WTC11 (cell line): ENCODE results near the gene CATSPERZ. TPM values are rescaled to one million over a fixed set of nuclear protein-coding genes. Genes with fewer than 3 reads are reported as not detected.

Experiments used
- ATAC-seq: fragments of 200-7000 bp; cut with Tn5 transposase; 2 replicates; pipeline ENCODE4 v1.10.0; 2021; ENCODE audit warnings: mild to moderate bottlenecking, moderate library complexity
- CTCF ChIA-PET: fragments of 300-600 bp; sonication (Branson Sonifier 250); formaldehyde crosslinking; loops from one replicate; lab custom pipeline; 2021; ENCODE audit warnings: antibody characterized with exemption; lab: Charles Lee
- POLR2A ChIA-PET: fragments of 350-600 bp; sonication (Branson Sonifier 250); formaldehyde crosslinking; loops from one replicate; lab custom pipeline; 2021; ENCODE audit warnings: antibody characterized with exemption; lab: Charles Lee
- DNase-seq: peaks from one replicate; pipeline ENCODE4 v3.0.0; 2021; ENCODE audit warnings: low spot score
- H3K27ac Mint-ChIP-seq: 2 replicates; pipeline ENCODE4 v1.8.0; 2021; ENCODE audit warnings: mixed read lengths
- H3K27me3 Mint-ChIP-seq: 2 replicates; pipeline ENCODE4 v1.8.0; 2021; ENCODE audit warnings: low read depth, mild to moderate bottlenecking, moderate library complexity, mixed read lengths
- H3K36me3 Mint-ChIP-seq: 2 replicates; pipeline ENCODE4 v1.8.0; 2021; ENCODE audit warnings: mixed read lengths
- H3K4me1 Mint-ChIP-seq: 2 replicates; pipeline ENCODE4 v1.8.0; 2022; ENCODE audit warnings: mixed read lengths
- H3K4me3 Mint-ChIP-seq: 2 replicates; pipeline ENCODE4 v1.8.0; 2021; ENCODE audit warnings: mild to moderate bottlenecking, moderate library complexity, mixed read lengths
- H3K9me3 Mint-ChIP-seq: 2 replicates; pipeline ENCODE4 v1.8.0; 2021; ENCODE audit warnings: mixed read lengths
- CREM ChIP-seq: sonication (generic); formaldehyde crosslinking; IDR thresholded peaks from 2 replicates; pipeline ENCODE4 v1.8.1; 2022; ENCODE audit warnings: mild to moderate bottlenecking, missing genetic modification reagents, moderate library complexity
- CTCF ChIP-seq: fragments of 200-600 bp; IDR thresholded peaks from 2 replicates; pipeline ENCODE4 v1.8.0; 2022; ENCODE audit warnings: antibody characterized with exemption
- FOXK1 ChIP-seq: sonication (generic); formaldehyde crosslinking; IDR thresholded peaks from 2 replicates; pipeline ENCODE4 v1.8.0; 2022; ENCODE audit warnings: mild to moderate bottlenecking, moderate library complexity, missing genetic modification reagents
- FOXP1 ChIP-seq: sonication (generic); formaldehyde crosslinking; IDR thresholded peaks from 2 replicates; pipeline ENCODE4 v1.8.0; 2022; ENCODE audit warnings: missing genetic modification reagents, mild to moderate bottlenecking, moderate library complexity, borderline replicate concordance
- FOXP4 ChIP-seq: sonication (generic); formaldehyde crosslinking; IDR thresholded peaks from 2 replicates; pipeline ENCODE4 v1.8.0; 2022; ENCODE audit warnings: mild to moderate bottlenecking, missing genetic modification reagents
- GRHL2 ChIP-seq: fragments of 250-450 bp; sonication (Bioruptor Pico); IDR thresholded peaks from 2 replicates; pipeline ENCODE4 v1.8.0; 2022; ENCODE audit warnings: mild to moderate bottlenecking, moderate library complexity; ENCODE audit not compliant: insufficient replicate concordance, severe bottlenecking
- JAZF1 ChIP-seq: fragments of 250-450 bp; sonication (Bioruptor Pico); IDR thresholded peaks from 2 replicates; pipeline ENCODE4 v1.9.0; 2021; ENCODE audit warnings: moderate library complexity, mild to moderate bottlenecking, inconsistent platforms
- MAX ChIP-seq: sonication (generic); formaldehyde crosslinking; IDR thresholded peaks from 2 replicates; pipeline ENCODE4 v1.8.0; 2022; ENCODE audit warnings: mild to moderate bottlenecking, missing genetic modification reagents
- SP1 ChIP-seq: sonication (generic); formaldehyde crosslinking; conservative IDR thresholded peaks from 2 replicates; pipeline ENCODE4 v1.8.1; 2022; ENCODE audit warnings: missing genetic modification reagents
- ZNF121 ChIP-seq: sonication (generic); formaldehyde crosslinking; IDR thresholded peaks from 2 replicates; pipeline ENCODE4 v1.8.0; 2023; ENCODE audit warnings: missing genetic modification reagents
- ZNF219 ChIP-seq: sonication (generic); formaldehyde crosslinking; IDR thresholded peaks from 2 replicates; pipeline ENCODE4 v1.8.0; 2023; ENCODE audit warnings: missing genetic modification reagents, mild to moderate bottlenecking, borderline replicate concordance
- ZNF416 ChIP-seq: fragments of 250-450 bp; sonication (Bioruptor Pico); IDR thresholded peaks from 2 replicates; pipeline ENCODE4 v1.9.0; 2021; ENCODE audit warnings: mild to moderate bottlenecking, inconsistent platforms
- total RNA-seq: library from RNA; stranded (reverse); gene quantifications from 3 replicates; pipeline ENCODE4 v1.2.3, GENCODE V29; 2021
- TF ChIP-seq, protein P1 (sequence below): fragments of 250-450 bp; sonication (Bioruptor Pico); IDR thresholded peaks from 2 replicates; pipeline ENCODE4 v1.9.0; 2021; ENCODE audit warnings: mild to moderate bottlenecking
- TF ChIP-seq, protein P2 (sequence below): fragments of 250-450 bp; sonication (Bioruptor Pico); IDR thresholded peaks from 2 replicates; pipeline ENCODE4 v1.9.0; 2021; ENCODE audit warnings: moderate library complexity, mild to moderate bottlenecking, inconsistent platforms, borderline replicate concordance
- TF ChIP-seq, protein P3 (sequence below): sonication (generic); formaldehyde crosslinking; IDR thresholded peaks from 2 replicates; pipeline ENCODE4 v1.8.1; 2022; ENCODE audit warnings: missing genetic modification reagents, borderline replicate concordance
- TF ChIP-seq, protein P4 (sequence below): sonication (generic); formaldehyde crosslinking; IDR thresholded peaks from 2 replicates; pipeline ENCODE4 v1.8.1; 2023; ENCODE audit warnings: mild to moderate bottlenecking, moderate library complexity, missing genetic modification reagents
- TF ChIP-seq, protein P5 (sequence below): sonication (generic); formaldehyde crosslinking; IDR thresholded peaks from 2 replicates; pipeline ENCODE4 v1.8.1; 2023; ENCODE audit warnings: mild to moderate bottlenecking, missing genetic modification reagents, moderate library complexity

Gene CATSPERZ
- total RNA-seq, 1 experiment from 2014 or later = 2.5 TPM

DNA sequence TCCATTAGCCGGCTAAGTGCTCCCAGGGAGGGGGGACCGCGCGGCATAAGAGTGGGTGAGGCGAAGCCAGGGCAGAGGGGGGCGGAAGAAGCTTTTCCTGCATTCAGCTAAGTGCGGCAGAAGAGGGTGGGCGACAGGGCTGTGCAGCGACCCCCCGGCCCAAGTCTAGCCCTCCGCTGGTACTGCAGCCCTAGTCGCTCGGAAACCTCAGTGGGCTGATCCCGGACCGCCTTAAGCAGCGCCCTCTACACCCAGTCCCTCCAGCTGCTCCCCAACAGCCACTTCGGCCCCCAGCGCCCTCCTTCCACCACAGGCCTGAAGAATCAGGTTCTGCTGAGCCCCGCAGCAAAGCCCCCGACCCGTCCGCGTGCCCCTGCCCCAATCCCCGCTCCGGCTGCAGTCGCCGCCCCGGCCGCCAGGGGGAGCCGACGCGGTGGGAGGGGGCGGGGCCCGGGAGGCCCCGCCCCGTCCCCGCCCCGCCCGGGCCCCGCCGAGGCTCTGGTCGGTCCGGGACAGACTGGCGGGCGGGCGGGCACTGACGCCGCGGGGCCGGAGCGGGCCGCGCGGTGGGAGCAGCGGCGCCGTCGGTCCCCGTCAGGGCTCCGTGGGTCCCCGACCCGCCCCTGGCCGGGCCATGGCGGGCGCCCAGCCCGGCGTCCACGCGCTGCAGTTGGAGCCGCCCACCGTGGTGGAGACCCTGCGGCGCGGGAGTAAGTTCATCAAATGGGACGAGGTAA is 49.0 kb upstream of the CATSPERZ start, which contains the start of gene PLCB3:
TSS of gene PLCB3 (plus strand) at position 515 of the 737 bp plus-strand sequence. CDS start at position 635, 120 bp downstream.
- POLR2A ChIA-PET = interaction anchor here (0.7 to 3.7 kb wide), 6 partner anchors 9 to 99 kb away, joined by 3 to 25 read pairs (median 4); partner anchors contain the start of genes NUDT22, PRDX5, TRMT112 and TRPT1
- DNase-seq (peak; percentile 78), ATAC-seq (peak; percentile 14)

DNA sequence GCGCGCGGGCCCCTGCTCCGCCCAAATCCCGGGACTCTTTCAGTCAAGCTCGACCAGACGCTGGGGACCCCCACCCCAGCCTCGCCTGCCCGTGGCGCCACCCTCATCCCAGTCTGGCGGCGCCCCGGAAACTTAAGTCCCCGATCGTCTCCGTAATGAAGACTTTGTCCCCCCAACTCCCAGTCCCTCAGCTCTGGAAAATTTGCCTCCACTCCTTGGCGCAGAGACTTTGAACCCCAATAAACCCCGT is 48.5 kb upstream of the CATSPERZ start:
- POLR2A ChIA-PET = interaction anchor here (0.6 to 3.7 kb wide), 6 partner anchors 10 to 35 kb away, joined by 3 to 25 read pairs (median 6); partner anchors contain the start of genes NUDT22 and TRPT1
- TF ChIP-seq, protein P1, sequence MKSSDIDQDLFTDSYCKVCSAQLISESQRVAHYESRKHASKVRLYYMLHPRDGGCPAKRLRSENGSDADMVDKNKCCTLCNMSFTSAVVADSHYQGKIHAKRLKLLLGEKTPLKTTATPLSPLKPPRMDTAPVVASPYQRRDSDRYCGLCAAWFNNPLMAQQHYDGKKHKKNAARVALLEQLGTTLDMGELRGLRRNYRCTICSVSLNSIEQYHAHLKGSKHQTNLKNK = no peak
- TF ChIP-seq ZNF121 (CRISPR knock-in tag) (no peak), JAZF1 (CRISPR knock-in tag) (no peak), FOXP4 (no peak)
- TF ChIP-seq, protein P2, sequence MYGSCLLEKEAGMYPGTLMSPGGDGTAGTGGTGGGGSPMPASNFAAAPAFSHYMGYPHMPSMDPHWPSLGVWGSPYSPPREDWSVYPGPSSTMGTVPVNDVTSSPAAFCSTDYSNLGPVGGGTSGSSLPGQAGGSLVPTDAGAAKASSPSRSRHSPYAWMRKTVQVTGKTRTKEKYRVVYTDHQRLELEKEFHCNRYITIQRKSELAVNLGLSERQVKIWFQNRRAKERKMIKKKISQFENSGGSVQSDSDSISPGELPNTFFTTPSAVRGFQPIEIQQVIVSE = no peak
- TF ChIP-seq, protein P3, sequence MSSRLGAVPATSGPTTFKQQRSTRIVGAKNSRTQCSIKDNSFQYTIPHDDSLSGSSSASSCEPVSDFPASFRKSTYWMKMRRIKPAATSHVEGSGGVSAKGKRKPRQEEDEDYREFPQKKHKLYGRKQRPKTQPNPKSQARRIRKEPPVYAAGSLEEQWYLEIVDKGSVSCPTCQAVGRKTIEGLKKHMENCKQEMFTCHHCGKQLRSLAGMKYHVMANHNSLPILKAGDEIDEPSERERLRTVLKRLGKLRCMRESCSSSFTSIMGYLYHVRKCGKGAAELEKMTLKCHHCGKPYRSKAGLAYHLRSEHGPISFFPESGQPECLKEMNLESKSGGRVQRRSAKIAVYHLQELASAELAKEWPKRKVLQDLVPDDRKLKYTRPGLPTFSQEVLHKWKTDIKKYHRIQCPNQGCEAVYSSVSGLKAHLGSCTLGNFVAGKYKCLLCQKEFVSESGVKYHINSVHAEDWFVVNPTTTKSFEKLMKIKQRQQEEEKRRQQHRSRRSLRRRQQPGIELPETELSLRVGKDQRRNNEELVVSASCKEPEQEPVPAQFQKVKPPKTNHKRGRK (CRISPR knock-in tag) = no peak

More for the DNA sequence above, 49.0 kb upstream of the CATSPERZ start, which contains the start of gene PLCB3:
- H3K27me3 Mint-ChIP-seq = no peaks in the 10 kb centered on the region
- H3K36me3 Mint-ChIP-seq = no peaks in the 10 kb centered on the region
- peak within 1 kb of the TSS; percentile 90 for H3K4me3 Mint-ChIP-seq
- peaks cover 42% of the 10 kb centered on the region for H3K4me1 Mint-ChIP-seq
- H3K27ac Mint-ChIP-seq = peak within 1 kb of the TSS; percentile 94
- TF ChIP-seq ZNF416 (CRISPR knock-in tag) = 0 out of 2 replicates have a peak, but pooled peaks have one; percentile 38
- peak; percentile 71 for TF ChIP-seq CTCF
- TF ChIP-seq FOXP4 = no peak
- TF ChIP-seq, protein P4, sequence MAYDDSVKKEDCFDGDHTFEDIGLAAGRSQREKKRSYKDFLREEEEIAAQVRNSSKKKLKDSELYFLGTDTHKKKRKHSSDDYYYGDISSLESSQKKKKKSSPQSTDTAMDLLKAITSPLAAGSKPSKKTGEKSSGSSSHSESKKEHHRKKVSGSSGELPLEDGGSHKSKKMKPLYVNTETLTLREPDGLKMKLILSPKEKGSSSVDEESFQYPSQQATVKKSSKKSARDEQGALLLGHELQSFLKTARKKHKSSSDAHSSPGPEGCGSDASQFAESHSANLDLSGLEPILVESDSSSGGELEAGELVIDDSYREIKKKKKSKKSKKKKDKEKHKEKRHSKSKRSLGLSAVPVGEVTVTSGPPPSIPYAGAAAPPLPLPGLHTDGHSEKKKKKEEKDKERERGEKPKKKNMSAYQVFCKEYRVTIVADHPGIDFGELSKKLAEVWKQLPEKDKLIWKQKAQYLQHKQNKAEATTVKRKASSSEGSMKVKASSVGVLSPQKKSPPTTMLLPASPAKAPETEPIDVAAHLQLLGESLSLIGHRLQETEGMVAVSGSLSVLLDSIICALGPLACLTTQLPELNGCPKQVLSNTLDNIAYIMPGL (CRISPR knock-in tag) = 0 out of 2 replicates have a peak, but pooled peaks have one; percentile 43
- TF ChIP-seq FOXK1 = no peak
- TF ChIP-seq, protein P5, sequence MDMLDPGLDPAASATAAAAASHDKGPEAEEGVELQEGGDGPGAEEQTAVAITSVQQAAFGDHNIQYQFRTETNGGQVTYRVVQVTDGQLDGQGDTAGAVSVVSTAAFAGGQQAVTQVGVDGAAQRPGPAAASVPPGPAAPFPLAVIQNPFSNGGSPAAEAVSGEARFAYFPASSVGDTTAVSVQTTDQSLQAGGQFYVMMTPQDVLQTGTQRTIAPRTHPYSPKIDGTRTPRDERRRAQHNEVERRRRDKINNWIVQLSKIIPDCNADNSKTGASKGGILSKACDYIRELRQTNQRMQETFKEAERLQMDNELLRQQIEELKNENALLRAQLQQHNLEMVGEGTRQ (CRISPR knock-in tag) = 0 out of 2 replicates have a peak, but pooled peaks have one; percentile 23
- TF ChIP-seq SP1 (CRISPR knock-in tag) = peak; percentile 93
- TF ChIP-seq CREM = peak; percentile 26; the same call in 1 of the 2 replicates
- TF ChIP-seq FOXP1 (CRISPR knock-in tag) = 0 out of 2 replicates have a peak, but pooled peaks have one; percentile 12
- TF ChIP-seq MAX (CRISPR knock-in tag) = peak; percentile 56; the same call in 1 of the 2 replicates
- TF ChIP-seq GRHL2 (CRISPR knock-in tag) = no peak
- no peak for TF ChIP-seq ZNF219
- TF ChIP-seq, all 79 proteins: peak for 8
- no peaks in the 10 kb centered on the region for H3K9me3 Mint-ChIP-seq
- CTCF ChIA-PET = interaction anchor here (0.5 to 5.3 kb wide), 28 partner anchors 9 to 598 kb away, joined by 3 to 75 read pairs (median 12); partner anchors contain the start of genes CATSPERZ, CCDC88B, DNAJC4 and ESRRA

More for the DNA sequence above, 48.5 kb upstream of the CATSPERZ start:
- ATAC-seq (no peak), DNase-seq (no peak)
- Mint-ChIP-seq H3K36me3 (peaks cover 2% of the 10 kb centered on the region), H3K4me1 (peaks cover 42% of the 10 kb centered on the region), H3K4me3 (peak overlapping the region; percentile 90), H3K9me3 (no peaks in the 10 kb centered on the region), H3K27ac (peak overlapping the region; percentile 45; the same call in 1 of the 2 replicates), H3K27me3 (no peaks in the 10 kb centered on the region)
- CTCF ChIA-PET = interaction anchor here (0.5 to 5.3 kb wide), 22 partner anchors 9 to 379 kb away, joined by 3 to 75 read pairs (median 14); partner anchors contain the start of genes CATSPERZ, CCDC88B, DNAJC4 and ESRRA
